HG03095 (cell line): ENCODE results near the gene AKR1C3.
"Not testable (repeated sequence)": the region's sequence is repeated elsewhere in the genome, so short reads cannot be mapped to it uniquely, and the experiment has no call there.

Experiments
- ATAC-seq: cut with Tn5 transposase; IDR thresholded peaks from one replicate; pipeline ENCODE4 v1.9.1; 2021; ENCODE audit warnings: moderate library complexity; ENCODE audit not compliant: unreplicated experiment

The AKR1C3 gene

GRCh38 chr10:5088703-5089261, 5.4 kb upstream of the AKR1C3 start:
- no peak for ATAC-seq

- no peak for ATAC-seq
Observed at GRCh38 chr10:5089865-5090264, 4.3 kb upstream of the AKR1C3 start.

- no peak for ATAC-seq
Observed at GRCh38 chr10:5090551-5090950, 3.7 kb upstream of the AKR1C3 start.

- ATAC-seq: no peak
Observed at GRCh38 chr10:5091196-5091595, 3.0 kb upstream of the AKR1C3 start.

- ATAC-seq: no peak
Observed at GRCh38 chr10:5092375-5092774, 1.8 kb upstream of the AKR1C3 start.

GRCh38 chr10:5092848-5093790, 1.1 kb upstream of the AKR1C3 start:
- no peak for ATAC-seq

GRCh38 chr10:5095687-5096086, 1.5 kb downstream of the AKR1C3 start:
- no peak for ATAC-seq

- no peak for ATAC-seq
Observed at GRCh38 chr10:5096108-5096507, 1.9 kb downstream of the AKR1C3 start.

- ATAC-seq: not testable (repeated sequence)
Observed at GRCh38 chr10:5102479-5102878, 8.3 kb downstream of the AKR1C3 start.

GRCh38 chr10:5103481-5103880, 9.3 kb downstream of the AKR1C3 start:
- ATAC-seq: no peak

GRCh38 chr10:5105626-5106025, 11.4 kb downstream of the AKR1C3 start:
- ATAC-seq: no peak

- no peak for ATAC-seq
Observed at GRCh38 chr10:5106553-5106952, 12.3 kb downstream of the AKR1C3 start.

GRCh38 chr10:5107860-5108526, 13.8 kb downstream of the AKR1C3 start:
- ATAC-seq: no peak

- ATAC-seq: no peak
Observed at GRCh38 chr10:5108658-5109416, 14.6 kb downstream of the AKR1C3 start.

- not testable (repeated sequence) for ATAC-seq
Observed at GRCh38 chr10:5109861-5110260, 15.6 kb downstream of the AKR1C3 start.

GRCh38 chr10:5116621-5117020, 22.4 kb downstream of the AKR1C3 start:
- ATAC-seq: no peak

GRCh38 chr10:5117026-5117425, 22.8 kb downstream of the AKR1C3 start:
- ATAC-seq: no peak

GRCh38 chr10:5119997-5120396, 25.8 kb downstream of the AKR1C3 start:
- ATAC-seq: not testable (repeated sequence)

- ATAC-seq: no peak
Observed at GRCh38 chr10:5123886-5124285, 29.7 kb downstream of the AKR1C3 start.

GRCh38 chr10:5125315-5126044, 31.3 kb downstream of the AKR1C3 start:
- no peak for ATAC-seq
